ENCODE measurements around the gene CCT7.

GRCh38 chr2:73292906-73293533 lies 58.9 kb downstream of the CCT7 start:
- TF ChIP-seq CTCF (IDR thresholded peaks at IDR 0.05) (no peak), EZH2 (IDR thresholded peaks at IDR 0.05; ENCODE audit: borderline replicate concordance, insufficient read depth, low read depth, low read length, poor library complexity, severe bottlenecking) (peak; percentile 24)
